ENCODE results near the gene DAPK2.

GRCh38 chr15:63895194-63895593 lies 151.1 kb downstream of the DAPK2 start:
- TF ChIP-seq CTCF (conservative IDR thresholded peaks at IDR 0.05), result no peak
- TF ChIP-seq ZFX (IDR thresholded peaks at IDR 0.05), result no peak

All from C4-2B (cell line).